ENCODE data around the gene SPTBN1. TPM values are rescaled to one million over a fixed set of nuclear protein-coding genes. Genes with fewer than 3 reads are reported as not detected.

SPTBN1 gene
- total and polyA plus RNA-seq, 2 of the 4 experiments (the other 2 are of a cell fraction), result 49.1 to 241 TPM

DNA sequence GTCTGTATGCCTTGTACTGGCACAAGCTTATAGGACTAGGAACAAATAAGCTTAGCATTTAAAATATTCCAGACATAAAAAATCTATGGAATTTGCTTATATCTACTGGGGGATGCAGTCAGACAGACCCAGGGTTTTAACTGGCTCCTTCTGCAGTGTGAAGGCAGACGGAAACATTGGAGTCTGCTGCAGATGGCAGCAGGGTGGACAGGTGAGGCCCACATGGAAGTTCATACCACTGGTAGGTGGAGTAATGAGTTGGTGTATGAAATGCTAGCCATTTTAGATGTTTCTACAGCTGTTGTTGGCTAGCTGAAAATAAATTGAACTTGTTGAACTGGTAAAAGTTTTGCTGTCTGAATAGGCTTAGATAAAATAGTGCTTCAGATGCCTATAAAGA, 17.7 kb downstream of the SPTBN1 start:
- H3K79me1 ChIP-seq (ENCODE audit: low read depth in 1 of 2, low read length in 2 of 2), result peaks cover 34 to 62% of the 10 kb centered on the region in 2 experiments
- H2AK5ac ChIP-seq (ENCODE audit: low read depth, low read length), result no peak overlapping the region
- H3K9me1 ChIP-seq (ENCODE audit: insufficient read depth, low read length), result peaks cover 32% of the 10 kb centered on the region
- no peak overlapping the region for H3K4ac ChIP-seq (ENCODE audit: low read depth, low read length)
- peaks cover 21% of the 10 kb centered on the region for H3K4me1 ChIP-seq (ENCODE audit: control insufficient read depth, insufficient read depth, low read length)
- peaks cover 62% of the 10 kb centered on the region for H4K20me1 ChIP-seq (ENCODE audit: insufficient read depth, low read length)
- dilution Hi-C loops (cut with HindIII; ENCODE audit: low sequenced_read_pairs, unreplicated experiment), result no loop called here
- no peaks in the 10 kb centered on the region for H3K9me3 ChIP-seq (ENCODE audit: control insufficient read depth, insufficient read depth, low read length)
- TF ChIP-seq, protein P1, sequence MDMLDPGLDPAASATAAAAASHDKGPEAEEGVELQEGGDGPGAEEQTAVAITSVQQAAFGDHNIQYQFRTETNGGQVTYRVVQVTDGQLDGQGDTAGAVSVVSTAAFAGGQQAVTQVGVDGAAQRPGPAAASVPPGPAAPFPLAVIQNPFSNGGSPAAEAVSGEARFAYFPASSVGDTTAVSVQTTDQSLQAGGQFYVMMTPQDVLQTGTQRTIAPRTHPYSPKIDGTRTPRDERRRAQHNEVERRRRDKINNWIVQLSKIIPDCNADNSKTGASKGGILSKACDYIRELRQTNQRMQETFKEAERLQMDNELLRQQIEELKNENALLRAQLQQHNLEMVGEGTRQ (IDR thresholded peaks at IDR 0.05; ENCODE audit: low read depth, low read length), result no peak
- no peak for TF ChIP-seq RCOR1 (IDR thresholded peaks at IDR 0.05; ENCODE audit: insufficient replicate concordance, low read length)
- TF ChIP-seq POLR2A (IDR thresholded peaks at IDR 0.05; ENCODE audit: low read depth, low read length), result no peak
- TF ChIP-seq, protein P2, sequence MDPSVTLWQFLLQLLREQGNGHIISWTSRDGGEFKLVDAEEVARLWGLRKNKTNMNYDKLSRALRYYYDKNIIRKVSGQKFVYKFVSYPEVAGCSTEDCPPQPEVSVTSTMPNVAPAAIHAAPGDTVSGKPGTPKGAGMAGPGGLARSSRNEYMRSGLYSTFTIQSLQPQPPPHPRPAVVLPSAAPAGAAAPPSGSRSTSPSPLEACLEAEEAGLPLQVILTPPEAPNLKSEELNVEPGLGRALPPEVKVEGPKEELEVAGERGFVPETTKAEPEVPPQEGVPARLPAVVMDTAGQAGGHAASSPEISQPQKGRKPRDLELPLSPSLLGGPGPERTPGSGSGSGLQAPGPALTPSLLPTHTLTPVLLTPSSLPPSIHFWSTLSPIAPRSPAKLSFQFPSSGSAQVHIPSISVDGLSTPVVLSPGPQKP (IDR thresholded peaks at IDR 0.05; ENCODE audit: borderline replicate concordance, low read depth, low read length), result no peak
- TF ChIP-seq NFE2L2 (IDR thresholded peaks at IDR 0.05; ENCODE audit: low read depth, low read length), result no peak
- no peak for TF ChIP-seq FOS (IDR thresholded peaks at IDR 0.05; ENCODE audit: low read depth, low read length)
- no peak for TF ChIP-seq CHD1 (IDR thresholded peaks at IDR 0.05; ENCODE audit: low read depth, low read length)
- TF ChIP-seq BHLHE40 (IDR thresholded peaks at IDR 0.05; ENCODE audit: low read depth, low read length), result no peak
- no peak for TF ChIP-seq CTCF (conservative IDR thresholded peaks at IDR 0.05; ENCODE audit: low read depth, low read length)
- no peak for TF ChIP-seq RAD21 (IDR thresholded peaks at IDR 0.05; ENCODE audit: low read length)
- no peak for TF ChIP-seq MXI1 (IDR thresholded peaks at IDR 0.05; ENCODE audit: borderline replicate concordance, low read depth, low read length)
- no peak for TF ChIP-seq SMC3 (IDR thresholded peaks at IDR 0.05; ENCODE audit: low read depth, low read length)
- no peak for TF ChIP-seq CEBPB (IDR thresholded peaks at IDR 0.05; ENCODE audit: low read depth, low read length)
- no peak for TF ChIP-seq MAFK (IDR thresholded peaks at IDR 0.05; ENCODE audit: low read depth, low read length)
- no peak for TF ChIP-seq MAZ (IDR thresholded peaks at IDR 0.05; ENCODE audit: borderline replicate concordance, low read depth, low read length)
- no peak overlapping the region for H3K56ac ChIP-seq (ENCODE audit: extremely low read depth, insufficient read depth, low read length)
- BruUV-seq (replicated peaks), result no TSS peak
- H3K23ac ChIP-seq (ENCODE audit: low read depth, low read length), result no peak overlapping the region
- intact Hi-C loops (cut with micrococcal nuclease), result loop anchor here (5.0 kb wide), 1 partner anchor 38 kb away; no protein-coding TSS in a partner anchor
- no peak overlapping the region for H2BK5ac ChIP-seq (ENCODE audit: low read depth, low read length, poor library complexity, severe bottlenecking)
- H4K5ac ChIP-seq (ENCODE audit: low read depth, low read length), result no peak overlapping the region
- 0 out of 2 replicates have a peak overlapping the region, but pooled peaks have one; percentile 43 for H3K14ac ChIP-seq (replicated peaks; ENCODE audit: low read depth, low read length)
- no peak overlapping the region for H2AFZ ChIP-seq (replicated peaks; ENCODE audit: low read length, poor library complexity)
- H2BK120ac ChIP-seq (ENCODE audit: low read depth, low read length), result no peak overlapping the region
- H2BK15ac ChIP-seq (ENCODE audit: low read depth, low read length), result no peak overlapping the region
- H2AK9ac ChIP-seq (replicated peaks; ENCODE audit: low read depth, low read length, poor library complexity), result no peak overlapping the region
- H3K36me3 ChIP-seq (ENCODE audit: control insufficient read depth, insufficient read depth, low read length), result no peaks in the 10 kb centered on the region
- 100% methylated on average over 1 of the region's 1 CpG; no CpG with 5 or more reads in 1 of the 2 experiments for WGBS, 2 experiments (ENCODE audit: extremely low coverage in 2 of 2, insufficient read length in 1 of 2)
- no peak overlapping the region for H4K91ac ChIP-seq (ENCODE audit: insufficient read depth, low read depth, low read length)
- H3K18ac ChIP-seq (ENCODE audit: low read depth, low read length), result no peak overlapping the region
- no peak overlapping the region for H3K9ac ChIP-seq (ENCODE audit: low read depth, low read length)
- no peak for ATAC-seq (ENCODE audit: low read depth)
- in situ Hi-C loops (cut with MboI; ENCODE audit: low sequenced_read_pairs), result no loop called here
- no peak overlapping the region for H2BK20ac ChIP-seq (ENCODE audit: low read depth, low read length)
- H4K8ac ChIP-seq (ENCODE audit: low read depth in 2 of 2, low read length in 2 of 2), result no peak overlapping the region
- no peak for DNase-seq
- POLR2A ChIA-PET (ENCODE audit: unreplicated experiment), result no interaction called here
- H3K27me3 ChIP-seq (ENCODE audit: control insufficient read depth, insufficient read depth, low read length), result no peaks in the 10 kb centered on the region
- H3K4me2 ChIP-seq (ENCODE audit: low read depth, low read length), result no peak overlapping the region
- H3K4me3 ChIP-seq (ENCODE audit: insufficient read depth, low read depth, low read length), result no peak overlapping the region
- CTCF ChIA-PET, result no interaction called here
- H3K27ac ChIP-seq (ENCODE audit: insufficient read depth, low read length), result no peak overlapping the region

Data from IMR-90 (cell line).